ENCODE results near the gene LAMB2.

The LAMB2 gene

DNA sequence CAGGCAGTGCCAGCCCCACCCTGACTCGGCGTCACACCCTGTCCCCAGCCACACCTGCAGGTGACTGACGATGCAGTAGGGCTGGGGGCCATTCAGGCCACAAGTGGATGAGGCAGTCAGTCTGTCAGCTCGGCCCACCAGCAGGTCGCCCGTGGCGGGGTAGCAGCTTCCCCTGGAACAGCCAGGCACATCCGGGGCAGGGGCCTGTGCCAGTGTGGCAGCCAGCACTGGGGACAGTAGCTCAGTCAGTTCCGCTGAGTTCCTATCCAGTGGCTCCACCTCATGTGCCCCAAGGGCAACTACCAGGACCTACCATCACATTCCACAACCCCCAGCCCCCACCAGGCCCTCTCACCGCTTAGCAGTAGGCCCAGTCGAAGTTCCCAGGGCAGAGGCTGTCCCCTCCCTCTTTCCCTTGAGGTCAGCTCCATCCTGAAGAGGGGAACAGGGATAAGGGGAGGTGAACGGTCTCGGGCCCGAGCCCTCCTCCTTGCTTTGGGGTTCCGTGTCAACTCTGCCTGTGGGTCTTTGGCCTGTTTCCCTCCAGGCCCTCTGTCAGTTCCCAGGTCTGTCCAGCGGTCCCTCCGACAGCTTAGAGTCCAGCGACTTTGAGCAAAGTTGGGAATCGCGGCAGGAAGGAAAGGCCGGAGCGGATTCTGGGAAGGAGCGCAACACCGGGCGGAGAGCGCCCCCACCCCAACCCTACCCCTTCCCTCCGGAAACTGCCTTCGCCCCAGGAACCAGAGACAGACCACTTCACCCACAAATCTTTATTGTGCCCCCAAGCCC lies at the start of gene LAMB2:
LAMB2 (minus strand) TSS at position 614 of the 789 bp plus-strand sequence; CDS start at position 431, 183 bp downstream.
- peak; percentile 64 for DNase-seq

DNA sequence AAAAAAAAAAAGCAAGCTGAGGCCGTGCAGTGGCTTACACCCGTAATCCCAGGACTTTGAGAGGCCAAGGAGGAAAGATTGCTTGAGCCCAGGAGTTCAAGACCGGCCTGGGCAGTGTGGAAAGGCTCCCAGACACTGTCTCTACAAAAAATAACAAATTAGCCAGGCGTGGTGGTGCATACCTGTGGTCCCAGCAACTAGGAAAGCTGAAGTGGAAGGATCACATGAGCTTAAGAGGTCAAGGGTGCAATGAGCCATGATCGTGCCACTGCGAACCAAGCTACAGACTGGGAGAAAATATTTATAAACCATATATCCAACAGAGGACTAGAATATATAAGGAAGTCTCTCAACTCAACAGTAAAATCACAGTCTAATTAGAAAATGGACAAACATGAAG lies 48.5 kb upstream of the LAMB2 start:
- DNase-seq = no peak

DNA sequence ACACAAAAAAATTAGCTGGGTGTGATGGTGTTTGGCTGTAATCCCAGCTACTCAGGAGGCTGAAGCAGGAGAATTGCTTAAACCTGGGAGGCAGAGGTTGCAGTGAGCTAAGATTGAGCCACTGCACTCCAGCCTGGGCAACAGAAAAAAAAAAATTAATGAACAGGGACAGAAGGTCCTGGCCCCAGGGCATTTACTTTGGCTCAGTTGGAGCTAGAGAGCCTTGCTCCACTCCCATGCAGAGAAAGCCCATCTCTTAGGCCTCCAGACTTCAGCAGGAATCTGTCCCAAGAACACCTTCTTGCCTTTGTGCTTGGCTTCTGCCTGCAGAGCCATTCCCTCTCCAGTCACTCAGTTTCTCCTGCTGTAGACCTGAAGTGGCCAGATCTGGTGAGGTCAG lies 47.3 kb upstream of the LAMB2 start:
- DNase-seq = no peak

DNA sequence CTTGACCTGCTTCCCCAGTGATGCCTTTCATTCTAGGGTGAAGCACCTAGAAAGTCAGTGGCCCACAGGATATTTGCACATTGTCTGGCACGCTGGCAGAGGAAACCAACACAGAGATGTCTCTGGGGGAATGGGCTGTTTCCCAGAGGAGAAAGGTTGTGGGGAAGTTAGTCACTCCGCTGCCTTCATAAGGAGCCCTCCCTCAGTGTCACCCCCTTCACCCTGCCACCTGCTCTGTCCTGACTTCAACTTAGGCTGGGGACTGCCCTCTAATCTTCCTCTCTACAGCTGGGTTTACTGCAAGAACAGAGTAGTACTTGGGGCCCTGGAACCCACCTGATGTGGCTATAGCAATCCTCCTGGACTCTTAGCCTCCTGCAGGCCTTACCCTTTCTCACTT lies 44.2 kb upstream of the LAMB2 start:
- no peak for DNase-seq

DNA sequence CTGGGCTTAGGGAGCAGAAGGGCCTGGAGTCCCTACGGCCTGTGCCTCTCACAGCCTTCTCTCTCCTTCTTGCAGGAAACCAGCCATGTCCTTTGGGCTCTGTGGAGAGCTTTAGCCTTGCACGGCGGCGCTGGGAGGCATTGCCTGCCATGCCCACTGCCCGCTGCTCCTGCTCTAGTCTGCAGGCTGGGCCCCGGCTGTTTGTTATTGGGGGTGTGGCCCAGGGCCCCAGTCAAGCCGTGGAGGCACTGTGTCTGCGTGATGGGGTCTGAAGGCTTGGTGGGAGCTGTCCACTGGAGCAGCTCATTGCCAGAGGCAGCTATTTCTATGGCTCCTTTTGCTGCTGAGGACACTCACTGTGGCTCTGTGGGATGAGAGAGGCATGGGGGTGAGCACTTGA lies 42.7 kb upstream of the LAMB2 start:
- DNase-seq = no peak

DNA sequence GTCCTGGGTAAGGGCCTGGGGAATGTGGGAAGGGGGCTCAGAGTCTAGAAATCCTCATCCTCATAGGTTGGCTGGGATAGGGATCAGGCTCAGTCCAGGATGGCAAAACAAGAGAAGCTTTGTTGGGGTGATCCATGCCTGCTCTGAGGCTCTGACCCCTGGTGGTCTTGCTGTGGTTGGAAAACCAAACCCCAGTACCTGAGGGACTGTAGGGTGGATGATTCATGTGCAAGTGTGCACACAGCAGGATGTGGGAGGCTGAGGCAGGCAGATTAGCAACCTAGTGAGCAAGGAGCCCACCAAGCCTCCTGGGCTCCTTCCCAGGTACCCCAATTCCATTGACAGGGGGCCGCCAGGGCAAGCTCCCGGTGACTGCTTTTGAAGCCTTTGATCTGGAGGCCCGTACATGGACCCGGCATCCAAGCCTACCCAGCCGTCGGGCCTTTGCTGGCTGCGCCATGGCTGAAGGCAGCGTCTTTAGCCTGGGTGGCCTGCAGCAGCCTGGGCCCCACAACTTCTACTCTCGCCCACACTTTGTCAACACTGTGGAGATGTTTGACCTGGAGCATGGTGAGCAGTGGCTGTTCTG lies 41.6 kb upstream of the LAMB2 start:
- DNase-seq = no peak

DNA sequence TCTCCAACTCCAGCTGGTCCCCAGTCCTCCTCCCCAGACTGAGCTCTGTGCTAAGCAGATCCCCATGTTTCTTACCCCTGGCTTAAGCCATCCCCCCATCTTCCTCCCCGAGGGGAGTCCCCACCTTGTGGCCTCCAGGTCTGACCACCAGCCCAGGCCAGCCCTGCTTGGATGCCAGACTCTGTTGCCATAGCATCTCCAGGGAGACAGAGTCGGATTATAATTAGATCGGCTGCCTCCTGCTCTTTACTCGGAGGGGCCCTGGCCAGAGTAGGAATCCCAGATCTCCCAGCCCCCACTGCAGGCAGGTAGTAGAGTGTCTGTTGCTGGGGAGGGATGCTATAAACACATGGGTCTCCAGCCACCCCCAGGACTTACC lies 40.9 kb upstream of the LAMB2 start:
- DNase-seq = no peak

DNA sequence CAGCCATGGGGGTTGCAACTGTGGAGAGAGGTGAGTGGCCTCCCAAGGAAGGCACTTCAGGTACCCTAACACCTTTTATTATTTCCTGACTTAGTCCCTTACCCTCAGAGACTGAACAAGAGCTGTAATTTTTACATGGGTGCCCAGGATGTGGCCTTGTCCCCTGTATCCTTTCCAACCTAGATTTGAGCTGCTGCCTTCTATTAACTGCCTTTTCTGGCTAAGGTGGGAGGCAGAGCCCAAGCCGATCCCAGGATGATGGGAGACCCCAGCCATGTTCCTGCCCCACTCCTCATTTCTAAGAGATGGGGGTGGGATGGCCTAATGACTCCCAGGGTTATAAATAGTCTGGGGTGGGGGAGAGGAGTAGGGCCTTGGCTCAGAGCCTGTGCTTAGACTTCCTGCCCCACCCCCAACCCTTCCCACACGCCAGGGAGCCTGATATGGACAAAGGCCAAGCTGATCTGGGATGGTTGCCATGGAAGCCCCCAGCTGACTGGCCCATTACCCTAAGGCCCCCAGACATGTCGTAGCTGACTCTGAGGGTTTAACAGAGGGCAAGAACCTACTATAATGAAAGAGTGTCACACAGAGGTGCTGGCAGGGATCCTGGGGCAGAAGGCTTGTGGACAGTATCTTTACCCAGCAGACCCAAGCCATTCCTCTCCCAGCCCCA lies 40.4 kb upstream of the LAMB2 start:
- no peak for DNase-seq

DNA sequence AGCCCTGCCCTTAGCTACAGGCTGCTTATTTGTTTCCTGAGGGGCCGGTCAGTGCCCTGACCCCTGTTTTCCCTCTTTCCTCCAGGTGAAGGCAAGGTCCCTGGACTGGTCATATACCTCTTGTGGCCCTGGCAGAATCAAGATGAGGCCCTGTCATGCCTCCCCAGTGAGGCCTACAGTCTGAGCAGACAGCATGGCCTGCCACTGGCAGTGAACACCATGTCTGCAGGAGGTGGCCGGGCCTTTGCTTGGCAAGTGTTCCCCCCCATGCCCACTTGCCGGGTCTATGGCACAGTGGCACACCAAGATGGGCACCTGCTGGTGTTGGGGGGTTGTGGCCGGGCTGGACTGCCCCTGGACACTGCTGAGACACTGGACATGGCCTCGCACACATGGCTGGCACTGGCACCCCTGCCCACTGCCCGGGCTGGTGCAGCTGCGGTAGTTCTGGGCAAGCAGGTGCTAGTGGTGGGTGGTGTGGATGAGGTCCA lies 39.7 kb upstream of the LAMB2 start:
- DNase-seq = no peak

DNA sequence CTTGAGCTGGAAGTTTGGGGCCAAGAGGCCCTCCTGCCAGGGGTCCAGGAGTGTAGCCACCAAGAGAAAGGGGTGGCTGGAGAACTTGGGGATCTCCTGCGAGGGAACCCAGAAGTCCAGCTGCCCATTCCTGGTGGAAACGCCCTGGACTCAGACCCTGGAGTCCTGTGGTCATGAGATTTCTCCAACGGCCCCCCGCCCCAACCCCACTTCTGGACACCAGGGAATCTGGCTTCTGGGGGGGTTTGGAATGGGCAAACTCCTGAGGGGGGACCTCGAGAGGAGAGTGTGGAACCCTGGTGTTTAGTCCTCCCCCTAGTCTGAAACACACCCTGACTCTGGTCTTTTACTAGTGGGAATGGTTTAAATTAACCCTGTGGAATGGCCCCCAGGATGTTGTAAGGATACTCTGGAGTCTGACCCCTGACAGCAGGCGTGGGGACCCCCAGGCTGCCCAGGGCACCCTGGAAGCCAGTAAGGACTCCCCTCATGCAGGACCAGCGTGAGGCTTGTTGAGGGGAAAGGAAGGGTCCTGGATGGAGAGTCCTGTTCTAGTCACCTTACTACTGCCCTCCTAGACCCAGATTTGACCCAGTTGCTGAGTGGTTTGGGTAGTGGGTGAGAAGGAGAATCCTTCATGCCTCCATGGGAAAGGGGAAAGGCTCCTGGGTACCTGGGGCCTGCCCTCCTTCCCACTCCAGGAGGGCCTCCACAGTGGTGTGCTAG lies 39.1 kb upstream of the LAMB2 start:
- DNase-seq = no peak

DNA sequence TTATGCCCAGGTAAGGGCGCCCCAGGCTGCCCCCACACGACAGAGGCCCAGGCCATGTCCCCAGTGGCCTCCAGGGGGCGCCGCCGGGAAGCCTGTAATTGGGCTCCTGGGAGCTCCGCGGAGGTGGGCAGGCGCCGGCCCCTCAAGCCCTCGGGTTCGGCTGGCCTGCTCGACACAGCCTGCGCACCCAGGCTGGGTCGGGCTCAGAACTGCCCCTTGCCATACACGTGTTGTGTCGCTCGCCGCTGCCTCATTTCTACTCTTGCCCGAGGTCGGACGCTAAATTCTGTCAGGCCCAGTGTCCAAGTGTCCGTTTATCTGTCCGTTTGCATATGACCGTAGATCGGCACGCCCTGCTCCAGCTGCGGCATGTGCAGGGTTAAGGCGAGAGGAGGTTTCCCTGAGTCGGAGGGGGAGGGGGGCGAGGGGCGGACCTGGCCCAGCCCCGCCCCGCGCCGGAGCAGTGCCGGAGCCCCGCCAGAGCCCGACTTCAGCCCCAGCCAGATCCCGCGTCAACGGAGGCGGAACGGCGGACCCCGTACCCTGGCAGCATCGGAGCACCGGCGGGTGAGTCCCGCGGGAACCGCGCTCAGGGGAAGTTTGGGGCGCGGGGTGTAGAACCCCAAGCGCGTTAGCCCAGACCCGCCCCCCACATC lies 38.4 kb upstream of the LAMB2 start, which contains the start of gene KLHDC8B:
KLHDC8B (plus strand) TSS at position 480 of the 656 bp plus-strand sequence. CDS start 1,172 bp downstream, outside the sequence.
- DNase-seq = peak; percentile 53

DNA sequence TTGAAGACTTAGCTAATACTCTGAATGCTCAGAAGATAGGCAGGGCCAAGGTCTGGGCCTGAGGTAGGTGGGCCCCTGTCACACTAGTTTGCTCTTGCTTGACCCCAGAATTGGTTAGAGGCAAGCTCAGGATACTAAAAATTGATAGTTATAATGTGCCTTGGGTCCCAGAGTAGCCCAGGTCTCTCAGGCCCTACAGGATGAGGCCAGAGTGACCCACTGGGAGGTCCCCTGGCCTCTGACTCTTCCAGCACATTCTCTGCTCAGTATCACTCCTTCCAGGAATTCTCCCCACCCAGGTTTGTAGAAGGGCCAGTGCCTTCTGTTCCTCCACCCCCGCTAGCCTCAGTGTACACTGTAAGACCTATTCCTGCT lies 37.9 kb upstream of the LAMB2 start:
- DNase-seq = no peak

DNA sequence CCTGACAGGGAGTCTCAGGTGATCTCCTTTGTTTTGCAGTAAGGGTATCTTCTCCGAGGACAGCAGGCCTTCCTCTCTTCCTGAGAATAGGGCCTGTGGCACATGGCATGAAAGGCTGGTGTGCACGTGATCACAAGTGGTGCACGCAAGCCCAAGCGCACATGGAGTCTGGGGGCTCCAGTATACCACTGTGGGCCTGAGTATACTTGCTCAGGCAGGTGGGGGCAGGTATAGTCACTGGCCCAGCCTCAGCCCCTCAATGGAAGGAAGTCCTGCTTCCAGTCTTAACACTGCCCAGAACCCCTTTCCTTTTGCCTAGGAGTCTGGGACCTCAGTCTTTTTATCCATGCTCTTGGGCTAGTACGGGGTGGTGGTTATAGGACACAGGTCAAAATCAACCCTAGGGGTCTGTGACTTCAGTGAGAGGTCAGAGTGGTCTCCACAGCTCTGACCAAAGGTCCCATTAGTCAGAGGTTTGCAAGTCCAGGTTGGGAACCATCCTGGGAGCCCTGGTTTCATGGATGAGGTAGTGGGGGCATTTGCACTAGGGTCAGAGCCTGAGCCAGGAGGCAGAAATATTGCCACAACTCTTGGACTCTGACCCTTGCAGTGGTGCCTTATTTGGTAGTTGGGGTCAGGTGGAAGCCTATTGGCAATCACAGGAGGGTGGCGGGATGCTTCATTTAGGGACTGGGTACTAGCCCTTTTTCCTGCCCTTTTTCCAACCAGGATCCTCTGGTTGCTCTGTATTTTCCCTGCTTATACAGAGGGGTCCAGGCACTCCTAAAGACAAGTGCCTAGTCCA lies 34.1 kb upstream of the LAMB2 start:
- DNase-seq = no peak

DNA sequence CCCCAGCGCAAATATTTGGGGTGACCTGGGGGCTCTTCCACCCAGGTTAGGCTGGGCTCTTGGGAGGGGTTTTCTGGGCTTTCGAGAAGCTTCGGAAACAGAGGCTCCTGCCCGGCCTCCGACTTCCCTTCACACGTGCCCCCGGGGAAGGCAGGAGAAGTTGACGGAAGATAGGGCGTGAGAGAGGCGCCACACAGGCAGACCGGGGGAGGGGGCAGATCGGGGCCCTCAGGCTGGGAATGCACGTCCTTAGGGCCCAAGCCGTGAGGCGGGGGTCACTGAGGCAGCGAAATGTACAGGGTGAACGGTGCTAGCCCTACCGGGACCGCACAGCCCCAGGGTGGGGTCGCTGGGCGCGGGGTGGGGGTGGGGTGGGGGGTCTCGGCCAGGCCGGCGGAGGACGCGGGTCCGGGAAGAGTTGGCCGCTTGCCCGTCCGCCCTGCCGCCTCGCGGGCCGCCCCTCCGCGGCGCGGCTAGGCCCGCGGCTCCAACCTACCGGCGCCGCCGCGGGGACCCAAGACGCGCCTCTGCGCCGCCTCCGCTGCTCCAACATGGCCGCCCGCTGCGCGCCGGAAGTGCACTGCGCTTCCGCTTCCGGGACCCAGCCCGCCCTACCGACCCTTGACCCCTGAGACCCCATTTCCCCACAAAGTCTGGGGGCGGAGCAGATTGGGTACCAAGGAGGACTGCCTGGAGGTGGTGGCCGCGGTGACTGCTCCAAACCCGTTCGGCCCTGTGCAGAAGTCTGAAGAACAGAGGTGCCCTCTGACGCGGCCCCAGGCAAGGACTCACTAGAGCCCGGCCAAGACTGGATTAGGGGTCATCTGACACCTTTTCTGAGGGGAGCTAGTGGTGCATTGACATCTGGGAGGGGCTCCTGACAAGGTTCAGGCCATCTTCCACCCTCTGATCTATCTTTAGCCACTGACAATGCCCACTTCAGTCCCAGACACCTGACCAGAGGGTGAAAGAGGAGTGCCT lies 33.2 kb upstream of the LAMB2 start, which contains the start of gene CCDC71:
CCDC71 (minus strand) TSS at position 561 of the 981 bp plus-strand sequence. CDS start 2,123 bp downstream, outside the sequence.
- no peak for DNase-seq

DNA sequence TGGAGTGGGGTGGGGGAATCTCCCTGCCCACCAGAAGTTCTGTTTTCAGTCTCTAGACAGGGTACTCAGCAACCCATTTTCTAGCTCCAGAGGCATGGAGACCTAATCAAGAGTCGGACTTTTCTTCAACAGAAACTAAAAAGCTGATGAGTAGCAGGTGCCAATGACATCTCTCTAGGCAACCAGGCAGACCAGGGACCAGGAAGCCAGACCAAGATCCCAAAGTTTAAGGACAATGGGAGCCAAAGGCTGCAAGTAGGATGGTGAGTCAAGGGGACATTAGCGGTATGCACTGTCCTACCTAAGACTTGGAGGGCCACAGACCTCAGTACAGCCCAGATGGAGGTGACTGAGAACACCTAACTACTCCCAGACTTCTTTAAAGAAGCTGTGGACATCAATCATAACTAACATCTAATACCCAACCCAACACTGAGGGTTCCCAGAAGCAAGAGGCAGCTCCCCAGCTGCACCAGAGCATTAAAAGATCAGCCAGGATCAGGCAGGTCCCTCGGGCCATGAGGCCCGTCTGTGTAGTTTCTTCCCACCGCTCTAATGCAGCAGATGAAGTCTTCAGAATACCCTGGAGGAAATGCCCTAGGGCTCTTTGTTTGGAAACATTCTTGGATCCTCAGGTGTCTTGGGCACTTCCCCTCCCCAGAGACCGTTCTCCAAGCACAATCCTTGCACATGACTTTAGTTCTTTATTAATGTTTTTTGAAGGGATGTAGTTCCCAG lies 32.3 kb upstream of the LAMB2 start:
- no peak for DNase-seq

DNA sequence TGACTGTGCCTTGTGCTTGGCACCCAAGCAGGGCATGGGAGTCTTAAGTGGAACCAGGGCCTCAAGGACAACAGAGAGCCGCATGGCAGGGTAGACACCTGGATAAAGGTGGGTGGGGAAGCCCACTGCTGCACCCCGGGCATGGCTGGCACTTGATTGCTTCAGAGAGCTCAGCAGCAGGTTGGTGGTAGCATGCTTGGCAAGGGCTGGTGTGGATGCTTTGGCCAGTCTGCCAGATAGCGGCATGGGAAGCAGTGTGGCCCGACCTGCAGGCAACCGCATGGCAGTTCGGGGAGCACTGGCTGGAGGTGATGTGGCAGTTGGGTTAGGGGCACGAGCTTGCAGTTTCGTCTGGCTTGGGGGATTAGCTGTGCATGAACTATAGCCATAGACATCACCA lies 30.8 kb upstream of the LAMB2 start:
- no peak for DNase-seq

DNA sequence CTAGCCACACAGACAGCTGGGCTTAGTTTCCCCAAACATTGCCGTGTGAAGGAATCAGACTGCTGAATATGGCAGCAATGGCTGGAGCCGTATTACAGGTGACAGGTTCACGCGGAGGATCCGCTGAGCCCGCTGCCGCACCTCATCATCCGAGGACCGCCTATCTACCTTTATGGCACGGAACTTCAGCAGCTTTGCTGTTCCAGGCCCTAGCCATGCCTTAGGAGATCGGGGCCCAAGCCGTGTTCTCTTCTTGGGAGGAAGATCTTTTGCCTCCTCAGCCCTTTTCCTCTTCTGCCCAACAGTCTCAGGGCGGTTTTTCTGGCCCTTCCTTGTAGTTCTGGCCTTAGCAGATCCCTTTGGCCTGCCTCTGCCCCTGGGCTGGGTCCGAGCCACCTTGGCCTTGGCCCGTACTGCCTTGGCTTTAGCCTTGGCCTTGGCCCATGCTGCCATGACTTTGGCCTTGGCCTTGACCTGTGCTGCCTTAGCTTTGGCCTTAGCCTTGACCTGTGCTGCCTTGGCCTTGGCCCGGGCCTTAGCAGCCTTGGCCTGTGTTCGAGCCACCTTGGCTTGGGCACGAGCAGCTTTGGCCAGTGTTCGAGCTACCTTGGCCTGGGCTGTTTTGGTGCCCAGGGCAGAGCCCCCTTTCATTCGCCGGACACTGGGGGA lies 30.0 kb upstream of the LAMB2 start:
- no peak for DNase-seq

DNA sequence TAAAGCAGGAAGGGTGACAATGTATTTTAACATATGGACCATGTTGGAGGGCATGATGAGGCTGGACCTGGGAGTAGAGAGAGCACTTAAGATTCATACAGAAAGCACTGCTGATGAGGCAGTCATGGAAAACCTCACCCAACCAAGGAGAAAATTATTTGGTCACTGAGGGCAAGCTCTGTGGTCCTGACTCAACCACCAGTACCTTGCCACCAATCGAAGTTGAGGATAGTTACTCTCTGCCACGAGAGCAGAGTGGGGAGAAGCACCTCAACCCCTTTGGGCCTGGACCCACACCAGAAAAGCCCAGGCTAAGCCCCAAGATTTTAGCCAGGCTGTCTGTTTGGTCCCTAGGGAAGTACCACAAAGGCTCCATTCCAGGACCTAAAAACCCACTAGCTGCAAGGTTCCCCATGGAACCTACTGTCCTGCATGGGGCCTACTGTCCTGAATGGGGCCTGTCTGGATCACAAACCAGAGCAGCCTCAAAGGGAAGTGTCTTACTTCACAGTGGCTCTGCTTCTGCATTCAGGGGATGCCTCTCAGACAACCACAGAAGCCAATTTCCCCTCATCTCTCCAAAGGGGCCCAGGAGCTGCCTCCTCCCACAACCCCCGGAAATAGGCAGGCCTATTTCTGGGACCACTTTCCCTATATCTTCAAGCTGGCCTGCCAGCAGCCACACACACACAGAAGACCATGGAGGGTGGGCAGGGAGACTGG lies 29.1 kb upstream of the LAMB2 start:
- DNase-seq = no peak

Data from amniotic stem cell (primary cell).